GM12891 (cell line): Measurements from ENCODE around the gene IGSF3.

Experiments used
- POLR2A ChIP-seq: IDR thresholded peaks from 2 replicates; pipeline ENCODE4 v1.6.1; 2011; ENCODE audit warnings: low read depth, low read length, control low read depth
- POLR2AphosphoS5 ChIP-seq: IDR thresholded peaks from 2 replicates; pipeline ENCODE4 v1.6.1; 2011; ENCODE audit warnings: low read depth, low read length, control low read depth
- POU2F2 ChIP-seq: IDR thresholded peaks from 2 replicates; pipeline ENCODE4 v1.6.1; 2011; ENCODE audit warnings: low read depth, mild to moderate bottlenecking, control low read depth, low read length, moderate library complexity
- TAF1 ChIP-seq: IDR thresholded peaks from 2 replicates; pipeline ENCODE4 v1.6.1; 2011; ENCODE audit warnings: low read depth, low read length, control low read depth

DNA sequence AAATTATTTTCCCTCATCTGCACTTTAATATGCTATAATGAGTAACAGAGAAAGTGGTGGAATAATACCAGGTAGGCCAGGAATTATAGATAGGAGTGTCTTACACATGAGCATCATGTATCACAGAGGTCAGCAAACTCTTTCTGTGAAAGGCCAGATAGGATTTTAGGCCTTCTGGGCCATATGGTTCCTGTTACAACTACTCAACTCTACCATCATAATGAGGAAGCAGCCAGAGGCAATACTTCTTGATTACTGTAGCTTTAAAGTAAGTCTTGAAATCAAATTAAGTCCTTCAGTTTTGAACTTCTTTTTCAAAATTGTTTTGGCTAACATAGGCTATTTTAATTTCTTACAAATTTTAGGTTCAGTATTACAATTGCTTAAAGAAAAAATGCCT, 32.1 kb upstream of the IGSF3 start:
- no peak for TF ChIP-seq POLR2A
- no peak for TF ChIP-seq POLR2AphosphoS5
- TF ChIP-seq TAF1, result no peak
- no peak for TF ChIP-seq POU2F2
